ENCODE data around the gene LRRK1. TPM values are rescaled to one million over a fixed set of nuclear protein-coding genes. Genes with fewer than 3 reads are reported as not detected.

Gene LRRK1
- total and polyA plus RNA-seq, 2 donors (not counting 1 experiment from before 2014, with no cell fraction given), result 19.8 to 53.0 TPM

DNA sequence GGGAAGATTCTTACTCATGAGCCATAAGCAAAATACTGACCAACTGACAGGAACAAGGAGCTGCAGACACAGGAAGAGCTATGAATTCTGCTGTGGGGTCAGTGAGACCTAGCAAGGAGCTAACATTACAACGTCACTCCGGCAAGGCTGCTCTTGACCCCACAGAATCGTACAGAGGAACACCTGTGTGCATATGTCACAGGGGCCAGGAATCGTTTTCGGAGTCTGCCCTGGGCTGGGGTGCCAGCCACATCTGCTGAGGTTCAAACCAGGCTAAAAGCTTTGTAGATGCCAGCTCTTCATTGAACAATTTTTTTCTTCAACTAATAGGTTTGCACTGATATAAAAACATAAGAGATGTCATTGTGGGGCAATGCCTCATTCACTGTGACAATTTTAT is 82.6 kb downstream of the LRRK1 start:
- H3K79me2 ChIP-seq (ENCODE audit: control insufficient read depth, insufficient read depth, low read length), result no peaks in the 10 kb centered on the region
- H3K9ac ChIP-seq (ENCODE audit: low read length), result no peak overlapping the region
- H3K9me3 ChIP-seq (ENCODE audit: control extremely low read depth in 1 of 3, control insufficient read depth in 2 of 3, insufficient read depth in 1 of 3, low read length in 2 of 3), result peaks cover 0 to 22% (median 0%) of the 10 kb centered on the region in 3 donors
- no peaks in the 10 kb centered on the region for H3K27me3 Mint-ChIP-seq
- no peak for DNase-seq
- intact Hi-C loops (cut with micrococcal nuclease), result no loop called here
- H3K27me3 ChIP-seq (replicated peaks in 1 of 4; ENCODE audit: control extremely low read depth in 1 of 4, control insufficient read depth in 3 of 4, insufficient read depth in 4 of 4, low read length in 3 of 4), result no peaks in the 10 kb centered on the region
- WGBS (ENCODE audit: insufficient coverage), result 94% methylated on average over 3 of the region's 5 CpGs
- peaks cover 0 to 5% of the 10 kb centered on the region in 2 experiments for H3K36me3 ChIP-seq (replicated peaks in 1 of 2; ENCODE audit: control extremely low read depth in 1 of 2, control insufficient read depth in 1 of 2, extremely low read depth in 1 of 2, insufficient read depth in 2 of 2, low read length in 1 of 2)
- ATAC-seq (ENCODE audit: low read depth), result no peak
- peaks cover 3% of the 10 kb centered on the region for H3K4me1 Mint-ChIP-seq
- no peak overlapping the region for H3K4me3 ChIP-seq (ENCODE audit: control extremely low read depth in 1 of 5, extremely low read depth in 1 of 5, insufficient read depth in 1 of 5, low read depth in 2 of 5, low read length in 4 of 5)
- H3K4me3 Mint-ChIP-seq, result no peak overlapping the region
- no peaks in the 10 kb centered on the region for H3K9me3 Mint-ChIP-seq (ENCODE audit: insufficient read depth)
- H4K20me1 ChIP-seq (ENCODE audit: control insufficient read depth, insufficient read depth, low read length, poor library complexity, severe bottlenecking), result no peaks in the 10 kb centered on the region
- H3K4me1 ChIP-seq (ENCODE audit: control insufficient read depth in 2 of 2, insufficient read depth in 2 of 2, low read length in 2 of 2), result peaks cover 5 to 8% of the 10 kb centered on the region in 2 donors
- no peak overlapping the region for H2AFZ ChIP-seq (ENCODE audit: insufficient read depth, low read depth, low read length, poor library complexity, severe bottlenecking)
- no peak overlapping the region for H3K27ac ChIP-seq (ENCODE audit: low read length in 2 of 2)
- H3K4me2 ChIP-seq (replicated peaks; ENCODE audit: low read depth, low read length, poor library complexity, severe bottlenecking), result no peak overlapping the region
- ChIA-PET POLR2A (no interaction called here), CTCF (interaction anchor here (0.6 to 14.2 kb wide), 6 partner anchors 16 to 259 kb away, joined by 3 to 807 read pairs (median 4); partner anchors contain the start of gene LRRK1)
- H3K27ac Mint-ChIP-seq, result no peak overlapping the region
- TF ChIP-seq, protein P1, sequence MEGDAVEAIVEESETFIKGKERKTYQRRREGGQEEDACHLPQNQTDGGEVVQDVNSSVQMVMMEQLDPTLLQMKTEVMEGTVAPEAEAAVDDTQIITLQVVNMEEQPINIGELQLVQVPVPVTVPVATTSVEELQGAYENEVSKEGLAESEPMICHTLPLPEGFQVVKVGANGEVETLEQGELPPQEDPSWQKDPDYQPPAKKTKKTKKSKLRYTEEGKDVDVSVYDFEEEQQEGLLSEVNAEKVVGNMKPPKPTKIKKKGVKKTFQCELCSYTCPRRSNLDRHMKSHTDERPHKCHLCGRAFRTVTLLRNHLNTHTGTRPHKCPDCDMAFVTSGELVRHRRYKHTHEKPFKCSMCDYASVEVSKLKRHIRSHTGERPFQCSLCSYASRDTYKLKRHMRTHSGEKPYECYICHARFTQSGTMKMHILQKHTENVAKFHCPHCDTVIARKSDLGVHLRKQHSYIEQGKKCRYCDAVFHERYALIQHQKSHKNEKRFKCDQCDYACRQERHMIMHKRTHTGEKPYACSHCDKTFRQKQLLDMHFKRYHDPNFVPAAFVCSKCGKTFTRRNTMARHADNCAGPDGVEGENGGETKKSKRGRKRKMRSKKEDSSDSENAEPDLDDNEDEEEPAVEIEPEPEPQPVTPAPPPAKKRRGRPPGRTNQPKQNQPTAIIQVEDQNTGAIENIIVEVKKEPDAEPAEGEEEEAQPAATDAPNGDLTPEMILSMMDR (IDR thresholded peaks at IDR 0.05), result no peak
- no peak for TF ChIP-seq EZH2 (IDR thresholded peaks at IDR 0.05; ENCODE audit: borderline replicate concordance, insufficient read depth, low read depth, low read length, poor library complexity, severe bottlenecking)

DNA sequence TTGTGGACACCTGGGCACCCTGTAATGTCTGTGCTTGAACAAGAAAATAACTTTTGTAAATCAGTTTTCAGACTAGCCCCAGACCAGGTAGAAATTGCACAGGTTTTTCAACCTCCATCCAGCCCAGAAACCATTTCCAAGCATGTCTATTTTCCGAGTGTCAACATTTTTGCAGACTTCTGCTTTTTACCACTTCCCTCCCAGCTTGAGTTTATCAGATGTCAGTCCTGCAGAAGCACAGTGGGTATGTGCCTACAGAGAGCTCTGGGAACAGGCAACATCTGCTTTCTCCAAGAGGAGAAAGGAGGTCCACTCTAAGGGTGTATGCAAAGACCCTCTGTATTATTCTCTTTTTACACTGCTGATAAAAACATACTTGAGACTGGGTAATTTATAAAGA is 83.9 kb downstream of the LRRK1 start:
- Histone ChIP-seq H3K9ac (ENCODE audit: low read length) (no peak overlapping the region), H3K4me3 (ENCODE audit: control extremely low read depth in 1 of 5, extremely low read depth in 1 of 5, insufficient read depth in 1 of 5, low read depth in 2 of 5, low read length in 4 of 5) (no peak overlapping the region), H3K9me3 (ENCODE audit: control extremely low read depth in 1 of 3, control insufficient read depth in 2 of 3, insufficient read depth in 1 of 3, low read length in 2 of 3) (peaks cover 0 to 22% (median 0%) of the 10 kb centered on the region in 3 donors), H3K4me2 (replicated peaks; ENCODE audit: low read depth, low read length, poor library complexity, severe bottlenecking) (no peak overlapping the region), H3K79me2 (ENCODE audit: control insufficient read depth, insufficient read depth, low read length) (no peaks in the 10 kb centered on the region), H3K27me3 (replicated peaks in 1 of 4; ENCODE audit: control extremely low read depth in 1 of 4, control insufficient read depth in 3 of 4, insufficient read depth in 4 of 4, low read length in 3 of 4) (no peaks in the 10 kb centered on the region), H2AFZ (ENCODE audit: insufficient read depth, low read depth, low read length, poor library complexity, severe bottlenecking) (no peak overlapping the region), H4K20me1 (ENCODE audit: control insufficient read depth, insufficient read depth, low read length, poor library complexity, severe bottlenecking) (no peaks in the 10 kb centered on the region), H3K36me3 (replicated peaks in 1 of 2; ENCODE audit: control extremely low read depth in 1 of 2, control insufficient read depth in 1 of 2, extremely low read depth in 1 of 2, insufficient read depth in 2 of 2, low read length in 1 of 2) (peaks cover 0 to 5% of the 10 kb centered on the region in 2 experiments), H3K4me1 (ENCODE audit: control insufficient read depth in 2 of 2, insufficient read depth in 2 of 2, low read length in 2 of 2) (peaks cover 14 to 20% of the 10 kb centered on the region in 2 donors), H3K27ac (ENCODE audit: low read length in 2 of 2) (no peak overlapping the region)
- ChIA-PET CTCF (interaction anchor here (1.4 to 14.2 kb wide), 3 partner anchors 9 to 86 kb away, joined by 3 to 807 read pairs (median 5); partner anchors contain the start of gene LRRK1), POLR2A (no interaction called here)
- WGBS (ENCODE audit: insufficient coverage), result 67% methylated on average over 1 of the region's 1 CpG
- DNase-seq (no peak), ATAC-seq (ENCODE audit: low read depth) (no peak)
- Mint-ChIP-seq H3K9me3 (ENCODE audit: insufficient read depth) (no peaks in the 10 kb centered on the region), H3K4me3 (no peak overlapping the region), H3K27me3 (no peaks in the 10 kb centered on the region), H3K27ac (no peak overlapping the region), H3K4me1 (peaks cover 15% of the 10 kb centered on the region)
- TF ChIP-seq EZH2 (IDR thresholded peaks at IDR 0.05; ENCODE audit: borderline replicate concordance, insufficient read depth, low read depth, low read length, poor library complexity, severe bottlenecking), result no peak
- TF ChIP-seq, protein P1 (IDR thresholded peaks at IDR 0.05), result no peak
- intact Hi-C loops (cut with micrococcal nuclease), result no loop called here
